ENCODE measurements around the gene MICAL2.

The MICAL2 gene

DNA sequence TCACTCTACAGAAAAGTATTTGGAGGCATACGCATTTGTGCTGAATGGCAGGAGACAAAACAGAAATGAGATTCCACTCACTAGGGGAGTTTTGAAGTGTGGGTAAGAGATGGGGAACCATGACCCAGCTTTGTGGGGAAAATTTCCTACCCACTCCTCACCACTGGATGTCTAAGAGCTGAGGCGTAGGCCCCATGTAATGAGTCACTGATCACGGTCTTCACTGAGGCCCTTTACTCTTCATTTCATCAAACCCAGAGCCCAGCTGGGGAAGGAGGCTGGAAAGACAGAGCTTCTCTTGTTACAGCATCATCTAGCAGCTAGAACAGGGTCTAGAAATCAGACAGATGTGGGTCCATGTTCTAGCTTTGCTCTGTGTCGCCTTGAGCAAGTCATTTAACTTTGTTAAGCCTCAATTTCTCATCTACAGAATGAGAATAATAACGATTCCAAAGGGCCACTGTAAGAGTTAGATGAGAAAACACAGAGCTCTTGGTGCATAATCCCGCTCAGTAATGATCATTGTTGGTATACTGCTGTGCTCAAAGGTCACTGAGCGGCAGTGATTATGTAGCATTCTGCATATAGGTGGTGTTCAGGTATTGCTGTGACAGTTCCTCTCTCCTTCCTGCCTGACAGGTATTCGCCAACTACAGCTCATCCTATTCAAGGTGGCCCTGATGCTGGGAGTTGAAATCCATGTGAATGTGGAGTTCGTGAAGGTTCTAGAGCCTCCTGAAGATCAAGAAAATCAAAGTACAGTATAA lies 97.2 kb downstream of the MICAL2 start:
- H3K4me3 Mint-ChIP-seq, result peak overlapping the region; percentile 66
- DNase-seq (ENCODE audit: low spot score in 2 of 2) (peak; percentile 26 to 68), ATAC-seq (peak; percentile 98)
- peaks cover 74% of the 10 kb centered on the region for H3K4me1 Mint-ChIP-seq
- peak overlapping the region; percentile 95 for H3K27ac Mint-ChIP-seq
- no peaks in the 10 kb centered on the region for H3K9me3 Mint-ChIP-seq
- peaks cover 100% of the 10 kb centered on the region for H3K36me3 Mint-ChIP-seq

DNA sequence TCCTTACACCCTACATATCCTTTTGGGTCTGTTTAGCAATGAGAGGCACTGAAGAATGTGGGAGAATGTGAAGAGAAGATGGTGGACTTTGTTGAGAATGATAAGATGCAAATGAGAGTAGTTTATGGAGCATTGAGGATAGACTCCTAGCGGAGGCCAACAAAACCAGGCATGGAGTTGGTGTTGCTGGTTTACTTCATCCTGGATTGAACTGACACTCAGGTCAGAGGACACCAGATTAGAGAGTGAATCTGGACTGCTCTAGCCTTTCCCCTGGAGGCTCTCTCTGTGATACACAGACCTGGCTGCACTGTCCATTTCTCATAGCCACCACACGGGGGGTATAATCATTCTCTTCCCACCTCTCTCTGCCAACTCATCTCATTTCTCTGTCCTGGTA lies 98.7 kb downstream of the MICAL2 start:
- DNase-seq (ENCODE audit: low spot score in 2 of 2) (no peak), ATAC-seq (no peak)
- no peaks in the 10 kb centered on the region for H3K9me3 Mint-ChIP-seq
- H3K4me3 Mint-ChIP-seq, result no peak overlapping the region
- peaks cover 100% of the 10 kb centered on the region for H3K36me3 Mint-ChIP-seq
- H3K27ac Mint-ChIP-seq, result peak overlapping the region; percentile 95
- H3K4me1 Mint-ChIP-seq, result peaks cover 59% of the 10 kb centered on the region

GRCh38 chr11:12210200-12210599 lies 99.8 kb downstream of the MICAL2 start:
- ATAC-seq, result no peak
- no peak for DNase-seq (ENCODE audit: low spot score in 2 of 2)
- no peaks in the 10 kb centered on the region for H3K9me3 Mint-ChIP-seq
- H3K4me3 Mint-ChIP-seq, result no peak overlapping the region
- no peak overlapping the region for H3K27ac Mint-ChIP-seq
- peaks cover 100% of the 10 kb centered on the region for H3K36me3 Mint-ChIP-seq
- peaks cover 54% of the 10 kb centered on the region for H3K4me1 Mint-ChIP-seq

GRCh38 chr11:12211331-12212065 lies 101.1 kb downstream of the MICAL2 start:
- H3K36me3 Mint-ChIP-seq, result peaks cover 100% of the 10 kb centered on the region
- DNase-seq (ENCODE audit: low spot score in 2 of 2), result no peak

DNA sequence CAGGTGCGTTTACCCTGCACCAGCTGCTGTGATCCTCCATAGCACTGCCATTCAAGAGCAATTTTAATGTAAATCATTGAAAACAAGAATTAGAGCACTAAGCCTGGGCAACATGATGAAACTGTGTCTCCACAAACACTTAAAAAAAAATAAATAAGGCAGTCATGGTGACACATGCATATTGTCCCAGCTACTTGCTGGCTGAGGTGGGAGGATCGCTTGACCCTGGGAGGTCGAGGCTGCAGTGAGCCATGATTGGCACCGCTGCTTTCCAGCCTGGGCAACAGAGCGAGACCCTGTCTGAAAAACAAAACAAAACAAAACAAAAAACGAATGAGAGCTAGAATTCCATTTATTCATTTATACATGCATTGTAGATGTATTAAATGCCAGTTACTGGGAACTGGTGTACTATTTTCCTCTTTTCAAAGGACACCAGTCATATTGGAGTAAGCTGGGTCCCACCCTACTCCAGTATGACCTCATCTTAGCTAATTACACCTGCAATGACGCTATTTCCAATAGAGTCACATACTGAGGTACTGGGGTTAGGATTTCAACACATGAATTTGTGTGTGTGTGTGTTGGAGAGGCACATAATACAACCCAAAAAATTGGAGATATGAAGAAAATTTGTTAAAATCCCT lies 101.9 kb downstream of the MICAL2 start:
- DNase-seq (ENCODE audit: low spot score in 2 of 2) (no peak), ATAC-seq (no peak)
- Mint-ChIP-seq H3K4me3 (no peak overlapping the region), H3K36me3 (peaks cover 100% of the 10 kb centered on the region), H3K9me3 (no peaks in the 10 kb centered on the region), H3K27ac (no peak overlapping the region), H3K4me1 (peaks cover 45% of the 10 kb centered on the region)

More at GRCh38 chr11:12211331-12212065, 101.1 kb downstream of the MICAL2 start:
- no peak for ATAC-seq
- H3K4me3 Mint-ChIP-seq, result no peak overlapping the region
- peaks cover 53% of the 10 kb centered on the region for H3K4me1 Mint-ChIP-seq
- H3K27ac Mint-ChIP-seq, result peak overlapping the region; percentile 77
- H3K9me3 Mint-ChIP-seq, result no peaks in the 10 kb centered on the region

DNA sequence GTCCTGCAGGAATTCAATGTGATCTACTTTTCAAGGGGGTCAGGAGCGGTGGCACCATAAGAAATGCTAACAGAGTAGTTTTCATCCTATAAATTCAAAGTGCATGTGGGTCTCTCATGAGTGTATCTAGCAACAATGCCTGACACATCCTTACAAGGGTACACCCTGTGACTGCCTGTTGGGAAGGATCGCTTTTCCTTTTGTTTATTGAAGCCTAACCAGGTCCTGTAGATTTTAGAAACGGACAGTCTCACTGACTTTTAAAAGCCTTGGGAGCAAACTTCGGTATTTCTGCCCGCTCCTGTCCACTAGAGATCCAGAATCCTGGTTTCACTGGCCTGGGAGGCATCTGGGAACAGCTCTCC lies 102.4 kb downstream of the MICAL2 start:
- Mint-ChIP-seq H3K4me3 (no peak overlapping the region), H3K27ac (peak overlapping the region; percentile 26), H3K4me1 (peaks cover 40% of the 10 kb centered on the region)

DNA sequence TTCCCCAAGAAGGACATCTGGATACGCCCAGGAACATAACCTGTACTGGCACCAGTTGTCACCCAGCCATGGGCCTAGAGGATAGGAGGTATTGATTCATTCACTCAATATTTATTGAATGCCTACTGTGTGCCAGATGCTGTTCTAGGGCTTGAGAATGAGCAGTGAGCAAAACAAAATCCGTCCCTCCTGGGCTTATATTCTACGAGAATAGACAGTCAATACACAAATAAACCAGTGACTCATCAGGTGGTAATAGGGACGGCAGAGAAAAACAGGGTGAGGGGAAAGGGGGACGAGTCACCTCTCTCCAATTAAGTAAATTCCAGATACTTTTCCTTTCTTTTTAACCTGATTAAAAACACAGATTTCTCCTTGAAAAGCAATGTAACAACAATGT lies 103.5 kb downstream of the MICAL2 start:
- ATAC-seq, result no peak
- peaks cover 40% of the 10 kb centered on the region for H3K4me1 Mint-ChIP-seq
- no peaks in the 10 kb centered on the region for H3K9me3 Mint-ChIP-seq
- H3K27ac Mint-ChIP-seq, result peak overlapping the region; percentile 26
- H3K36me3 Mint-ChIP-seq, result peaks cover 100% of the 10 kb centered on the region
- no peak for DNase-seq (ENCODE audit: low spot score in 2 of 2)
- no peak overlapping the region for H3K4me3 Mint-ChIP-seq

More for the DNA sequence above, 102.4 kb downstream of the MICAL2 start:
- ATAC-seq (no peak), DNase-seq (ENCODE audit: low spot score in 2 of 2) (no peak)
- no peaks in the 10 kb centered on the region for H3K9me3 Mint-ChIP-seq
- peaks cover 100% of the 10 kb centered on the region for H3K36me3 Mint-ChIP-seq

DNA sequence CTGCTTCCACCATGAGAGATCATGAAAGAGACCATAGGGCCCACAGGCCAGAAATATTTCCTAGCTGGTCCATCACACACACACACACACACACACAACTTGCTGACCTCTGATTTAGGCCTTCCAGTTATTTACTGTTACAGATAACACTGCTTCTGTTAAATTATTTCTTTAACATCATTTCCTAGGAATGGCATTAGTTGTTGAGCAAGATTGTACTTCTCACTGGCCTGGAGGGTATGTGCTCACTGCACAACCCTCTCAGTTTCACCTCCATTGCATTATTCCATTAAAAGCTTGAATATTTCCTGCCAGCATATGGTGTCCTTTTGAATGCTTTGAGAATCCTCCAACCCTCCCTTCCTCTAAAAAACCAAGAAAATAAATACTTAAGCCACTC lies 104.4 kb downstream of the MICAL2 start:
- peaks cover 32% of the 10 kb centered on the region for H3K4me1 Mint-ChIP-seq
- no peak for DNase-seq (ENCODE audit: low spot score in 2 of 2)
- H3K9me3 Mint-ChIP-seq, result no peaks in the 10 kb centered on the region
- ATAC-seq, result no peak
- no peak overlapping the region for H3K4me3 Mint-ChIP-seq
- peaks cover 100% of the 10 kb centered on the region for H3K36me3 Mint-ChIP-seq
- H3K27ac Mint-ChIP-seq, result peak overlapping the region; percentile 75

DNA sequence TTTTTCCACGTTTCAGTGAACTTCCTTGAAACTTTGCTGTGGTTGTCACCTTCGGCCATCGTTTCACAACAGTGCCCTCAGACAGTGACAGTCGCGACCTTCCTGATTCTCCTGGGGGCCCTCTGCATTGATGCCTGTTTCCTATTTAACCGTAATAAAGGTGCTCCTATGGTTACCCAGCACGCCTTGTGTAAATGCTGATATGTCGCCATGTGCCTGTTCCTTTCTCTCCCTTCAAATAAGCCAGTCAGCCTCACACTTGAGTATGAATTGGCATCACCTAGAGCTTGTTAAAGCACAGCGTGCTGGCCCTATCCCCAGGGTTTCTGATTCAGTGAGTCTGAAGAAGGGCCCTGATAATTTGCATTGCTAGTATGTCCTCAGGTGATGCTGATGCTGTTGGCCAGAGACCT lies 104.8 kb downstream of the MICAL2 start:
- peak; percentile 19 for ATAC-seq
- Mint-ChIP-seq H3K27ac (peak overlapping the region; percentile 75), H3K9me3 (no peaks in the 10 kb centered on the region), H3K4me1 (peaks cover 32% of the 10 kb centered on the region), H3K36me3 (peaks cover 100% of the 10 kb centered on the region), H3K4me3 (peak overlapping the region; percentile 16)
- DNase-seq (ENCODE audit: low spot score in 2 of 2), result no peak

DNA sequence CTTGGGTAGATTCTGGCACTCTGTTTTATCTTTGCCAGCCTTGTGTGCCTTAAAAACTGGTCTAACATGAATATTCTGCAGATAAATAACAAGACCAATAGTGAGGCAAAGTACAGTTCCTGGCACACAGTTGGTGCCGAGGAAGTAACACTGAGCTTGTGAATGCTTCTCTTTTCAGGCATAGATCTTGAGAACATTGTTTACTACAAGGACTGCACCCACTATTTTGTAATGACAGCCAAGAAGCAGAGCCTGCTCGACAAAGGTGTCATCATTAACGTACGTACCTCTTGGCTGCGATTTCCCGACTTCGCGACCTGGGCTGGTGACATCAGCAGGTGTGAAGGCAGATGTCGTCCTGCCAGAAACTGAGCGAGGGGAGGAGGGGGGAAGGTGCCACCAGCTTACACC lies 105.7 kb downstream of the MICAL2 start:
- Mint-ChIP-seq H3K4me1 (peaks cover 36% of the 10 kb centered on the region), H3K9me3 (no peaks in the 10 kb centered on the region), H3K27ac (peak overlapping the region; percentile 6), H3K4me3 (no peak overlapping the region), H3K36me3 (peaks cover 100% of the 10 kb centered on the region)
- peak; percentile 29 for ATAC-seq
- DNase-seq (ENCODE audit: low spot score in 2 of 2), result no peak

DNA sequence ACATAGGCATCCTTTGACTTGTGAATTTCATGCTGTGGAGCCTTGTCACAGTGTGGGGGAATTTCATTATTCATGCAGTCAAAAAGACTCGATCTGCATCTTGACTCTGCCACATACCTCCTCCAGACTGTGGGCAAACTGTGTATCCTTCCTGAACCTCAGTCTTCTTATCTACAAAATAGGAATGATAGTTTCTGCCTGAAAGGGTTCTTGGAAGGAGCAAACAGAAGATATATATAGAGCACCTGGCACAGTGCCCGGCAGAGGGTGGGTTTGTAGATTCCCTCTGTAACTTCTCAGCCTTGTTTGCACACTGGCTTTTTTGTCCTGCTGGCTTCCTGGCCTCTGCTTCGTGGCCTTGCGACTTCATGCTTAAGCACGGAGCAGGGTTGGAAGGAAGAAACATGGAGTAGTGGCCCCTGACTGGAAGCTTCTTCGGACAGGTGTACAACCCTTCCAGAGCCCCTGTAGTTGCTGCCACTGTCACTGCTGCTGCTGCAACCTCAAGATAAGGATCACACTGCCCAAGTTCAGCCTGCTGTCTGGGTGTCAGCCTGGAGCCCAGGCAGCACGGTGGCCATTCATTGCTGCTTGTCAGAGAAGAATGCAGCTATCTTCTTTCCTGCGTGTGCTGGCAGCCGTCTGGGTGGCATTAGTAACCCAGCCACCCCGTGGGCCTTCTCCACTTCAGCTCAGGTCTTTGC lies 106.4 kb downstream of the MICAL2 start:
- no peak for DNase-seq (ENCODE audit: low spot score in 2 of 2)
- peaks cover 37% of the 10 kb centered on the region for H3K4me1 Mint-ChIP-seq
- ATAC-seq, result no peak
- peak overlapping the region; percentile 6 for H3K27ac Mint-ChIP-seq
- no peaks in the 10 kb centered on the region for H3K9me3 Mint-ChIP-seq
- H3K4me3 Mint-ChIP-seq, result no peak overlapping the region
- peaks cover 100% of the 10 kb centered on the region for H3K36me3 Mint-ChIP-seq

DNA sequence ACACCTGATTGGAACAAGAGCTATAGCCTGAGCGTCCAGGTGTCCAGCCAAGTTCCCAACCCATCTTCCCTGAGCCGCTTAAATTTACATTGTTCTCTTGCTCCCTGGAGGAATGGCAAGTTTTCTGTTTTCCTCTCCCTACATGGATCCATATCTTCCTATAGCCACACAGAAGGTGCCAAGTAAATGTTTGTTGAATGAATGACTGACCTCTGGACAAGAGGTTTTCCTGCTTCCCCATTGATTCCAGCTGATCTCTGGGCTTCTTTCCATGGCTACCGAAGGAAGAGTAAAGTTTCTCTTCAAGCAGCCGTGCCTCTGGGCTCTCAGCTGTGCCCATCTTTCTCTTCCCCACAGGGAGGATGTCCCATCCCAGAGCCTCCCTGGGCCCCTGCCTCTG lies 107.5 kb downstream of the MICAL2 start:
- DNase-seq (ENCODE audit: low spot score in 2 of 2) (no peak), ATAC-seq (no peak)
- peaks cover 100% of the 10 kb centered on the region for H3K36me3 Mint-ChIP-seq
- H3K27ac Mint-ChIP-seq, result peak overlapping the region; percentile 79
- H3K4me1 Mint-ChIP-seq, result peaks cover 48% of the 10 kb centered on the region
- H3K9me3 Mint-ChIP-seq, result no peaks in the 10 kb centered on the region
- H3K4me3 Mint-ChIP-seq, result no peak overlapping the region

DNA sequence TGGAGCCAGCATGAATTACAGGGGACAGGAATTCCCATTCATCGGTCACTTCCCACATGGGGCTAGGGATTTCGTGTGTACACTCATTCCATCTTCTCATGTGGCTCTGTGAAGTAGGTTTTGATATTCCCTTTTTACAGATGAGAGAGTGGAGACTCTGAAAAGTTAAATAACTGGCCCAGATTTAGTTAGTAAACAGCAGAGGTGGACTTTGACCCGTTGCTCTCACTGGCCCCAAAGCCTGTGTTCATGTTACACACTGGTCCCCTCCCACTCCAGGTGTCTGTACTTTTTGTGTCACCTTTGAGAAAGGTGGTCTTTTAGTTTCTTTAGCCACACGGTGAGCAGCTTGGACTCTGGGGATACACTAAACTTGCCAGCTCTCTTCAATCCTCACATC lies 108.5 kb downstream of the MICAL2 start:
- Mint-ChIP-seq H3K27ac (peak overlapping the region; percentile 79), H3K36me3 (peaks cover 100% of the 10 kb centered on the region), H3K9me3 (no peaks in the 10 kb centered on the region), H3K4me1 (peaks cover 58% of the 10 kb centered on the region), H3K4me3 (no peak overlapping the region)
- ATAC-seq (no peak), DNase-seq (ENCODE audit: low spot score in 2 of 2) (no peak)

- H3K36me3 Mint-ChIP-seq, result peaks cover 100% of the 10 kb centered on the region
- DNase-seq (ENCODE audit: low spot score in 2 of 2), result no peak
- no peak overlapping the region for H3K4me3 Mint-ChIP-seq
- H3K9me3 Mint-ChIP-seq, result no peaks in the 10 kb centered on the region
- H3K4me1 Mint-ChIP-seq, result peaks cover 65% of the 10 kb centered on the region
- H3K27ac Mint-ChIP-seq, result peak overlapping the region; percentile 60
- ATAC-seq, result no peak
Measured at GRCh38 chr11:12219757-12220156, 109.4 kb downstream of the MICAL2 start.

DNA sequence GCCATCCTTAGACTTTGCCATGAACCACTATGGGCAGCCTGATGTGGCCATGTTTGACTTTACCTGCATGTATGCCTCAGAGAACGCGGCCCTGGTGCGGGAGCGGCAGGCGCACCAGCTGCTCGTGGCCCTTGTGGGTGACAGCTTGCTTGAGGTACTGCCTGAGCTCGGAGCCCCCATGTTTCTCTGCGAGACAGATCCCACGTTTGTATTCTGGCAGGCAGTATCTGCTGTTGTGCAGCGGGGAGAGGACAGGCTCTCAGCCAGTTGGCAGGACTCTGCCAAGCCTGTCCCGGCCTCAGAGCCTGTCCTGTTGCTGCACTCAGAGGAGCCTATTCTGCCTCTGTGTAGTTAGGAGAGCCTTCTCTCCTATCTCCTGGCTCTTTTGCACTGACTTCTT lies 109.9 kb downstream of the MICAL2 start:
- peaks cover 100% of the 10 kb centered on the region for H3K36me3 Mint-ChIP-seq
- peaks cover 63% of the 10 kb centered on the region for H3K4me1 Mint-ChIP-seq
- H3K27ac Mint-ChIP-seq, result peak overlapping the region; percentile 60
- no peak for ATAC-seq
- no peak for DNase-seq (ENCODE audit: low spot score in 2 of 2)
- no peak overlapping the region for H3K4me3 Mint-ChIP-seq
- no peaks in the 10 kb centered on the region for H3K9me3 Mint-ChIP-seq
